ENCODE measurements around the gene CD200.

DNA sequence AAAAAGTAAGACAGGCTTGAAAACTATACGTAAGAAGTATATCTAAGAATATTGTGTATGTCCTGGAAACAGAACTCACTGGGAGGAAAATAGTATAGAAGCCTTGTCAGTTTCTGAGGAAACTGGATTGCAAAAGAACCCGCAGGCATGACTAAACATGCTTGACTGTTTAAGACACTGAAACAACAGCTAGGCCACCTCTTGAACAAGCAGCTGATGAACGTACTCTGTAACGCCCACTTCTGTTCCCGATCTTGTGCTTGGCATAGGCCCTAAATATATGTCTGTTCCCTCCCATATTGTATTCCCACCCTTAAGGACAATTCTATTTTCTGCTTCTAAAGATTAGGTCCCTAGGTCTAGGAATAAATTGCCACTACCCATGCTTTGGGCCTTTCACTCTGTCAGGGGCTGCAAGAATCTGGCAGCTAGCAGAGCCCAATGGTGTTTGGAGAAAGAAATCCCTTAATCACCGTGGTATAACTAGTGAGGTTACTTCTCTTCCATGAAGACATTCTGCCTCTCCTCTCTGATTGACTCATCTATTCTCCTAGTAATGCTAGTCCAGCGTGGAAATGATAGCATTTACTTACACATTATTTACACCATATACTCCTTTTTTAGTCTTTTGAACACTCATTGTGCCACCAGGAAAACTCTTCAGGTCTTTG is 46.2 kb downstream of the CD200 start:
- TF ChIP-seq, protein P1, sequence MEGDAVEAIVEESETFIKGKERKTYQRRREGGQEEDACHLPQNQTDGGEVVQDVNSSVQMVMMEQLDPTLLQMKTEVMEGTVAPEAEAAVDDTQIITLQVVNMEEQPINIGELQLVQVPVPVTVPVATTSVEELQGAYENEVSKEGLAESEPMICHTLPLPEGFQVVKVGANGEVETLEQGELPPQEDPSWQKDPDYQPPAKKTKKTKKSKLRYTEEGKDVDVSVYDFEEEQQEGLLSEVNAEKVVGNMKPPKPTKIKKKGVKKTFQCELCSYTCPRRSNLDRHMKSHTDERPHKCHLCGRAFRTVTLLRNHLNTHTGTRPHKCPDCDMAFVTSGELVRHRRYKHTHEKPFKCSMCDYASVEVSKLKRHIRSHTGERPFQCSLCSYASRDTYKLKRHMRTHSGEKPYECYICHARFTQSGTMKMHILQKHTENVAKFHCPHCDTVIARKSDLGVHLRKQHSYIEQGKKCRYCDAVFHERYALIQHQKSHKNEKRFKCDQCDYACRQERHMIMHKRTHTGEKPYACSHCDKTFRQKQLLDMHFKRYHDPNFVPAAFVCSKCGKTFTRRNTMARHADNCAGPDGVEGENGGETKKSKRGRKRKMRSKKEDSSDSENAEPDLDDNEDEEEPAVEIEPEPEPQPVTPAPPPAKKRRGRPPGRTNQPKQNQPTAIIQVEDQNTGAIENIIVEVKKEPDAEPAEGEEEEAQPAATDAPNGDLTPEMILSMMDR (IDR thresholded peaks at IDR 0.05) = no peak
- no peak for TF ChIP-seq POLR2A (IDR thresholded peaks at IDR 0.05)

All from Peyer's patch (tissue), 4 donors.